GM12878 (cell line): ENCODE measurements around the gene RND2.

Source experiments
- DPF2 ChIP-seq: fragments of 450-650 bp; IDR thresholded peaks from 2 replicates; pipeline ENCODE4 v1.6.1; 2017; ENCODE audit warnings: mild to moderate bottlenecking
- RAD21 ChIP-seq: IDR thresholded peaks from 2 replicates; pipeline ENCODE4 v1.6.1; 2011; ENCODE audit warnings: mild to moderate bottlenecking, low read depth, low read length, moderate library complexity; ENCODE audit not compliant: insufficient read depth

GRCh38 chr17:42997390-42997983 lies 27.5 kb upstream of the RND2 start:
- TF ChIP-seq DPF2 (no peak), RAD21 (no peak)
